IMR-90 (cell line): Measurements from ENCODE around the gene C8B. TPM values are rescaled to one million over a fixed set of nuclear protein-coding genes. Genes with fewer than 3 reads are reported as not detected.

Source experiments
- ATAC-seq: fragments of 200-7000 bp; cut with Tn5 transposase; 2 replicates; pipeline ENCODE4 v1.9.1; 2020; ENCODE audit warnings: low read depth, mild to moderate bottlenecking, moderate library complexity
- BruUV-seq: library from RNA; stranded (reverse); fragments of 400-500 nt; replicated peaks from 2 replicates; lab custom pipeline; 2021; lab: Mats Ljungman, UMichigan
- CTCF ChIA-PET: fragments of 300-600 bp; formaldehyde crosslinking; extraction: SDS; loops from one replicate; lab custom pipeline; 2021; ENCODE audit warnings: antibody characterized with exemption; lab: Yijun Ruan, JAX
- POLR2A ChIA-PET: fragments of 300-600 bp; sonication (Branson Sonifier 250); formaldehyde crosslinking; loops from one replicate; lab custom pipeline; 2022; ENCODE audit warnings: antibody characterized with exemption; ENCODE audit not compliant: unreplicated experiment; lab: Charles Lee
- DNase-seq: peaks from one replicate; pipeline ENCODE4 v3.0.0; 2013
- H2AFZ ChIP-seq: replicated peaks from 2 replicates; pipeline ENCODE3; 2013; ENCODE audit warnings: low read length, mild to moderate bottlenecking; ENCODE audit not compliant: poor library complexity
- H2AK5ac ChIP-seq: 2 replicates; pipeline ENCODE4 v1.6.1; 2013; ENCODE audit warnings: low read depth, low read length, inconsistent platforms
- H2AK9ac ChIP-seq: replicated peaks from 2 replicates; pipeline ENCODE3; 2013; ENCODE audit warnings: mild to moderate bottlenecking, low read depth, low read length, moderate library complexity; ENCODE audit not compliant: poor library complexity
- H2BK120ac ChIP-seq: 2 replicates; pipeline ENCODE4 v1.6.1; 2013; ENCODE audit warnings: low read depth, low read length, inconsistent platforms
- H2BK15ac ChIP-seq: 3 replicates; pipeline ENCODE4 v1.6.1; 2013; ENCODE audit warnings: low read depth, low read length, inconsistent platforms
- H2BK20ac ChIP-seq: 2 replicates; pipeline ENCODE4 v1.6.1; 2013; ENCODE audit warnings: low read depth, mild to moderate bottlenecking, inconsistent platforms, low read length, moderate library complexity
- H2BK5ac ChIP-seq: 2 replicates; pipeline ENCODE4 v1.6.1; 2013; ENCODE audit warnings: mild to moderate bottlenecking, low read depth, low read length, inconsistent platforms; ENCODE audit not compliant: poor library complexity, severe bottlenecking
- H3K14ac ChIP-seq: replicated peaks from 2 replicates; pipeline ENCODE4 v1.6.1; 2013; ENCODE audit warnings: low read depth, low read length, inconsistent platforms
- H3K18ac ChIP-seq: 2 replicates; pipeline ENCODE4 v1.6.1; 2013; ENCODE audit warnings: low read depth, low read length, control low read depth
- H3K23ac ChIP-seq: 2 replicates; pipeline ENCODE4 v1.6.1; 2013; ENCODE audit warnings: low read depth, low read length, inconsistent platforms
- H3K27ac ChIP-seq: 2 replicates; pipeline ENCODE4 v1.5.1; 2013; ENCODE audit warnings: mild to moderate bottlenecking, control low read depth, low read length; ENCODE audit not compliant: insufficient read depth
- H3K27me3 ChIP-seq: 2 replicates; pipeline ENCODE4 v1.6.1; 2013; ENCODE audit warnings: low read length; ENCODE audit not compliant: control insufficient read depth, insufficient read depth
- H3K36me3 ChIP-seq: 2 replicates; pipeline ENCODE4 v1.6.1; 2013; ENCODE audit warnings: low read length, mixed read lengths; ENCODE audit not compliant: control insufficient read depth, insufficient read depth
- H3K4ac ChIP-seq: 2 replicates; pipeline ENCODE4 v1.6.1; 2013; ENCODE audit warnings: low read depth, low read length, inconsistent platforms
- H3K4me1 ChIP-seq: 2 replicates; pipeline ENCODE4 v1.6.1; 2013; ENCODE audit warnings: low read length, mixed read lengths; ENCODE audit not compliant: control insufficient read depth, insufficient read depth
- H3K4me2 ChIP-seq: 2 replicates; pipeline ENCODE4 v1.6.1; 2013; ENCODE audit warnings: low read depth, mild to moderate bottlenecking, control low read depth, low read length, moderate library complexity
- H3K4me3 ChIP-seq: 2 replicates; pipeline ENCODE4 v1.5.1; 2013; ENCODE audit warnings: low read depth, mild to moderate bottlenecking, control low read depth, low read length, moderate library complexity; ENCODE audit not compliant: insufficient read depth
- H3K56ac ChIP-seq: 2 replicates; pipeline ENCODE4 v1.6.1; 2013; ENCODE audit warnings: low read length, inconsistent platforms; ENCODE audit not compliant: insufficient read depth; ENCODE audit errors: extremely low read depth
- H3K79me1 ChIP-seq, 2 experiments: 2 replicates each; pipeline ENCODE4 v1.6.1; 2013; ENCODE audit warnings: low read length in 2 of 2, inconsistent platforms in 1 of 2, low read depth in 1 of 2
- H3K9ac ChIP-seq: 2 replicates; pipeline ENCODE4 v1.6.1; 2013; ENCODE audit warnings: low read depth, low read length, control low read depth
- H3K9me1 ChIP-seq: 2 replicates; pipeline ENCODE4 v1.6.1; 2013; ENCODE audit warnings: low read length, inconsistent platforms; ENCODE audit not compliant: insufficient read depth
- H3K9me3 ChIP-seq: 2 replicates; pipeline ENCODE4 v1.6.1; 2013; ENCODE audit warnings: low read length; ENCODE audit not compliant: control insufficient read depth, insufficient read depth
- H4K20me1 ChIP-seq: 2 replicates; pipeline ENCODE4 v1.6.1; 2013; ENCODE audit warnings: low read length, inconsistent platforms; ENCODE audit not compliant: insufficient read depth
- H4K5ac ChIP-seq: 2 replicates; pipeline ENCODE4 v1.6.1; 2013; ENCODE audit warnings: mild to moderate bottlenecking, low read depth, low read length, control low read depth
- H4K8ac ChIP-seq, 2 experiments: 2 replicates each; pipeline ENCODE4 v1.6.1; 2013; ENCODE audit warnings: low read depth in 2 of 2, low read length in 2 of 2, control low read depth in 1 of 2, inconsistent platforms in 1 of 2
- H4K91ac ChIP-seq: 2 replicates; pipeline ENCODE4 v1.6.1; 2013; ENCODE audit warnings: low read depth, low read length, inconsistent platforms; ENCODE audit not compliant: insufficient read depth
- BHLHE40 ChIP-seq: fragments of 150-350 bp; IDR thresholded peaks from 2 replicates; pipeline ENCODE4 v1.6.1; 2016; ENCODE audit warnings: mild to moderate bottlenecking, low read depth, low read length
- CEBPB ChIP-seq: IDR thresholded peaks from 2 replicates; pipeline ENCODE4 v1.6.1; 2012; ENCODE audit warnings: low read depth, low read length, improper control_type of control experiment
- CHD1 ChIP-seq: IDR thresholded peaks from 2 replicates; pipeline ENCODE4 v1.6.1; 2012; ENCODE audit warnings: low read depth, low read length, improper control_type of control experiment
- FOS ChIP-seq: fragments of 150-350 bp; IDR thresholded peaks from 2 replicates; pipeline ENCODE4 v1.6.1; 2016; ENCODE audit warnings: low read depth, low read length
- MAFK ChIP-seq: IDR thresholded peaks from 2 replicates; pipeline ENCODE4 v1.6.1; 2012; ENCODE audit warnings: low read depth, low read length, improper control_type of control experiment
- MAZ ChIP-seq: IDR thresholded peaks from 2 replicates; pipeline ENCODE4 v1.6.1; 2012; ENCODE audit warnings: low read depth, mild to moderate bottlenecking, low read length, improper control_type of control experiment, moderate library complexity, borderline replicate concordance
- MXI1 ChIP-seq: IDR thresholded peaks from 2 replicates; pipeline ENCODE4 v1.6.1; 2012; ENCODE audit warnings: low read depth, mild to moderate bottlenecking, low read length, moderate library complexity, borderline replicate concordance
- NFE2L2 ChIP-seq: fragments of 150-350 bp; IDR thresholded peaks from 2 replicates; pipeline ENCODE4 v1.6.1; 2016; ENCODE audit warnings: low read depth, mild to moderate bottlenecking, low read length
- POLR2A ChIP-seq: IDR thresholded peaks from 2 replicates; pipeline ENCODE4 v1.6.1; 2012; ENCODE audit warnings: mild to moderate bottlenecking, low read depth, low read length
- RAD21 ChIP-seq: IDR thresholded peaks from 2 replicates; pipeline ENCODE4 v1.6.1; 2012; ENCODE audit warnings: low read length, improper control_type of control experiment
- RCOR1 ChIP-seq: IDR thresholded peaks from 2 replicates; pipeline ENCODE4 v1.6.1; 2012; ENCODE audit warnings: mild to moderate bottlenecking, low read length, improper control_type of control experiment; ENCODE audit not compliant: insufficient replicate concordance
- RFX5 ChIP-seq: IDR thresholded peaks from 2 replicates; pipeline ENCODE4 v1.8.0; 2012; ENCODE audit warnings: low read depth, mild to moderate bottlenecking, low read length, moderate library complexity
- SMC3 ChIP-seq: fragments of 150-350 bp; IDR thresholded peaks from 2 replicates; pipeline ENCODE4 v1.6.1; 2016; ENCODE audit warnings: low read depth, mild to moderate bottlenecking, antibody characterized with exemption, low read length, moderate library complexity
- WGBS, 2 experiments: methylation state at CpG; one replicate each; pipeline versions ENCODE4 v1.1.5 to v1.1.7; 2013; ENCODE audit warnings: missing lambda C conversion rate in 2 of 2; ENCODE audit not compliant: insufficient read length in 1 of 2; ENCODE audit errors: extremely low coverage in 2 of 2; 5-methylcytosine and 5-hydroxymethylcytosine counted together
- dilution Hi-C: fragments of 300-500 bp; cut with HindIII; formaldehyde crosslinking; loops from one replicate; pipeline ENCODE4 v1.14.3; 2018; ENCODE audit warnings: low sequenced_read_pairs; ENCODE audit not compliant: unreplicated experiment
- in situ Hi-C: fragments of 300-500 bp; cut with MboI; formaldehyde crosslinking; loops from 3 replicates; pipeline ENCODE4 v1.14.3; 2019; ENCODE audit warnings: low sequenced_read_pairs, inconsistent platforms, mixed read lengths
- intact Hi-C: fragments of 100-400 bp; cut with micrococcal nuclease; formaldehyde crosslinking; loops from 2 replicates; pipeline ENCODE4 v1.10.0; 2022
- polyA plus RNA-seq, 3 experiments: library from polyadenylated mRNA; depleted of rRNA; stranded (reverse); fragments of >200 nt; gene quantifications; 2 replicates each; pipeline ENCODE4 v1.2.3, GENCODE V29; 2012; ENCODE audit warnings: low replicate concordance in 1 of 3
- total RNA-seq: library from RNA; depleted of rRNA; stranded (reverse); fragments of >200 nt; gene quantifications from 2 replicates; pipeline ENCODE4 v1.2.3, GENCODE V29; 2012
- TF ChIP-seq, protein P1 (sequence below): fragments of 150-350 bp; IDR thresholded peaks from 2 replicates; pipeline ENCODE4 v1.6.1; 2016; ENCODE audit warnings: low read depth, mild to moderate bottlenecking, low read length, moderate library complexity, borderline replicate concordance
- TF ChIP-seq, protein P2 (sequence below): fragments of 150-350 bp; IDR thresholded peaks from 2 replicates; pipeline ENCODE4 v1.6.1; 2017; ENCODE audit warnings: mild to moderate bottlenecking, antibody characterized with exemption, low read length, low read depth
- TF ChIP-seq, protein P3 (sequence below): conservative IDR thresholded peaks from 2 replicates; pipeline ENCODE4 v1.5.1; 2012; ENCODE audit warnings: mild to moderate bottlenecking, low read depth, low read length, improper control_type of control experiment

C8B gene
- total and polyA plus RNA-seq, 2 of the 4 experiments (the other 2 are of a cell fraction): not detected

DNA sequence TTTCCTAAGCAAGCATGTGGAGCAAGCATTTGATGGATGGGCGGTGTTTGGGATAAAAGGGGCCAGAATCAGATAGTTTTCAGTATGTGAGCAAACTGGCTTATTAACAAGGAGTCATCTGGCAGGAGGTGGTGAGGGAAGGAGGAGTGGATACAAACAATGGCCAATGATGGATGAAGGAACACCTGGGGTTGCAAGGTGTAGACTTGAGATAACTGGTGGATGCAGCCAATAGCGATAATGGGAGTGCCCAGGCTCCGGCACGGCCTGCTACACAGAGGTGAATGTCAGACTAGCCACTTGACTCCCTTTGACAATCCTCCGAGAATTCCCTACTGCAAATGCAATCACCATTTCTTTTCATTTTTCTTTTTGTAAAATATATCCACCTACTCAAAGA, 41.7 kb downstream of the C8B start:
- Histone ChIP-seq H3K4me1 (peaks cover 5% of the 10 kb centered on the region), H3K14ac (no peak overlapping the region), H3K4ac (no peak overlapping the region), H3K23ac (no peak overlapping the region), H3K27me3 (no peaks in the 10 kb centered on the region; the same call in 1 of the 2 replicates), H4K8ac (no peak overlapping the region), H3K4me2 (no peak overlapping the region), H2AFZ (peak overlapping the region; percentile 43), H4K91ac (no peak overlapping the region), H3K9ac (no peak overlapping the region), H3K27ac (no peak overlapping the region), H3K4me3 (no peak overlapping the region), H2AK9ac (no peak overlapping the region), H2BK15ac (no peak overlapping the region), H3K36me3 (no peaks in the 10 kb centered on the region), H3K79me1 (no peaks in the 10 kb centered on the region), H4K20me1 (no peaks in the 10 kb centered on the region), H2BK120ac (no peak overlapping the region), H3K9me1 (no peaks in the 10 kb centered on the region), H2BK5ac (no peak overlapping the region), H2BK20ac (no peak overlapping the region), H4K5ac (no peak overlapping the region), H3K18ac (no peak overlapping the region), H3K9me3 (no peaks in the 10 kb centered on the region), H2AK5ac (no peak overlapping the region), H3K56ac (no peak overlapping the region)
- WGBS, 2 experiments: no CpG with 5 or more reads among the region's 5 CpGs
- dilution Hi-C loops: no loop called here
- no TSS peak for BruUV-seq
- intact Hi-C loops: no loop called here
- in situ Hi-C loops: no loop called here
- POLR2A ChIA-PET: no interaction called here
- DNase-seq (no peak), ATAC-seq (no peak)
- TF ChIP-seq RCOR1 (no peak), SMC3 (no peak), FOS (no peak), RFX5 (no peak), MXI1 (no peak), NFE2L2 (no peak), MAZ (no peak), MAFK (no peak), RAD21 (no peak), CHD1 (no peak), CEBPB (no peak), BHLHE40 (no peak), POLR2A (no peak)
- TF ChIP-seq, protein P1, sequence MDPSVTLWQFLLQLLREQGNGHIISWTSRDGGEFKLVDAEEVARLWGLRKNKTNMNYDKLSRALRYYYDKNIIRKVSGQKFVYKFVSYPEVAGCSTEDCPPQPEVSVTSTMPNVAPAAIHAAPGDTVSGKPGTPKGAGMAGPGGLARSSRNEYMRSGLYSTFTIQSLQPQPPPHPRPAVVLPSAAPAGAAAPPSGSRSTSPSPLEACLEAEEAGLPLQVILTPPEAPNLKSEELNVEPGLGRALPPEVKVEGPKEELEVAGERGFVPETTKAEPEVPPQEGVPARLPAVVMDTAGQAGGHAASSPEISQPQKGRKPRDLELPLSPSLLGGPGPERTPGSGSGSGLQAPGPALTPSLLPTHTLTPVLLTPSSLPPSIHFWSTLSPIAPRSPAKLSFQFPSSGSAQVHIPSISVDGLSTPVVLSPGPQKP: no peak
- TF ChIP-seq, protein P2, sequence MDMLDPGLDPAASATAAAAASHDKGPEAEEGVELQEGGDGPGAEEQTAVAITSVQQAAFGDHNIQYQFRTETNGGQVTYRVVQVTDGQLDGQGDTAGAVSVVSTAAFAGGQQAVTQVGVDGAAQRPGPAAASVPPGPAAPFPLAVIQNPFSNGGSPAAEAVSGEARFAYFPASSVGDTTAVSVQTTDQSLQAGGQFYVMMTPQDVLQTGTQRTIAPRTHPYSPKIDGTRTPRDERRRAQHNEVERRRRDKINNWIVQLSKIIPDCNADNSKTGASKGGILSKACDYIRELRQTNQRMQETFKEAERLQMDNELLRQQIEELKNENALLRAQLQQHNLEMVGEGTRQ: no peak
- TF ChIP-seq, protein P3, sequence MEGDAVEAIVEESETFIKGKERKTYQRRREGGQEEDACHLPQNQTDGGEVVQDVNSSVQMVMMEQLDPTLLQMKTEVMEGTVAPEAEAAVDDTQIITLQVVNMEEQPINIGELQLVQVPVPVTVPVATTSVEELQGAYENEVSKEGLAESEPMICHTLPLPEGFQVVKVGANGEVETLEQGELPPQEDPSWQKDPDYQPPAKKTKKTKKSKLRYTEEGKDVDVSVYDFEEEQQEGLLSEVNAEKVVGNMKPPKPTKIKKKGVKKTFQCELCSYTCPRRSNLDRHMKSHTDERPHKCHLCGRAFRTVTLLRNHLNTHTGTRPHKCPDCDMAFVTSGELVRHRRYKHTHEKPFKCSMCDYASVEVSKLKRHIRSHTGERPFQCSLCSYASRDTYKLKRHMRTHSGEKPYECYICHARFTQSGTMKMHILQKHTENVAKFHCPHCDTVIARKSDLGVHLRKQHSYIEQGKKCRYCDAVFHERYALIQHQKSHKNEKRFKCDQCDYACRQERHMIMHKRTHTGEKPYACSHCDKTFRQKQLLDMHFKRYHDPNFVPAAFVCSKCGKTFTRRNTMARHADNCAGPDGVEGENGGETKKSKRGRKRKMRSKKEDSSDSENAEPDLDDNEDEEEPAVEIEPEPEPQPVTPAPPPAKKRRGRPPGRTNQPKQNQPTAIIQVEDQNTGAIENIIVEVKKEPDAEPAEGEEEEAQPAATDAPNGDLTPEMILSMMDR: no peak
- CTCF ChIA-PET: interaction anchor here (1.0 kb wide), 1 partner anchor 14 kb away, joined by 4 read pairs; no protein-coding TSS in a partner anchor
